K562 (cell line): ENCODE data around the gene TMEM161B. TPM values are rescaled to one million over a fixed set of nuclear protein-coding genes. Genes with fewer than 3 reads are reported as not detected.

Experiments used
- ATAC-seq: fragments of 200-7000 bp; cut with Tn5 transposase; 3 replicates; pipeline ENCODE4 v1.9.1; 2020; ENCODE audit warnings: moderate library complexity
- BruUV-seq: library from RNA; stranded (reverse); fragments of 400-500 nt; replicated peaks from 2 replicates; lab custom pipeline; 2021; lab: Mats Ljungman, UMichigan
- CTCF ChIA-PET: fragments of 300-600 bp; formaldehyde crosslinking; extraction: SDS; loops from one replicate; lab custom pipeline; 2021; ENCODE audit warnings: low intra/inter-chr PET ratio; lab: Yijun Ruan, JAX
- POLR2A ChIA-PET: fragments of 300-600, 350-650 bp; sonication (Branson Sonifier 250); formaldehyde crosslinking; extraction: SDS; loops from one replicate; lab custom pipeline; 2021; ENCODE audit warnings: antibody characterized with exemption, inconsistent platforms; lab: Yijun Ruan, JAX
- DNase-seq, 4 experiments: peaks; one replicate each; pipeline versions ENCODE4 v3.0.0 to v3.0.0-alpha.2; 2011 to 2018; ENCODE audit warnings: low spot score in 3 of 4, mixed read lengths in 3 of 4; ENCODE audit errors: extremely low read depth in 1 of 4
- FAIRE-seq: peaks from 2 replicates; lab custom pipeline; 2011; peaks lifted over from hg19 to GRCh38; lab: Jason Lieb, UNC
- H2AFZ ChIP-seq: 2 replicates; pipeline ENCODE4 v1.6.0; 2011; ENCODE audit warnings: low read depth, low read length, control low read depth, inconsistent platforms
- H3K27ac ChIP-seq: fragments of 200-600 bp; 3 replicates; pipeline ENCODE4 v1.8.0; 2011; ENCODE audit warnings: low read depth, mild to moderate bottlenecking, control low read depth, inconsistent platforms, low read length, moderate library complexity, mixed read lengths; ENCODE audit errors: extremely low read depth
- H3K27me3 ChIP-seq, 2 experiments: fragments of 300-600 bp in 1 of 2; 2 replicates in 1 of 2; 3 replicates in 1 of 2; pipeline versions ENCODE4 v1.6.0 to v1.8.0; 2011; ENCODE audit warnings: inconsistent platforms in 2 of 2, low read length in 2 of 2, mild to moderate bottlenecking in 1 of 2, mixed read lengths in 1 of 2, moderate library complexity in 1 of 2; ENCODE audit not compliant: control insufficient read depth in 2 of 2, insufficient read depth in 2 of 2
- H3K36me3 ChIP-seq: fragments of 300-600 bp; 3 replicates; pipeline ENCODE4 v1.8.0; 2011; ENCODE audit warnings: mild to moderate bottlenecking, low read length, inconsistent platforms; ENCODE audit not compliant: control insufficient read depth, insufficient read depth
- H3K4me1 ChIP-seq, 2 experiments: fragments of 200-600 bp in 1 of 2; replicated peaks in 1 of 2; 2 replicates in 1 of 2; 3 replicates in 1 of 2; pipeline versions ENCODE4 v1.5.1 to v1.8.0; 2011; ENCODE audit warnings: inconsistent platforms in 2 of 2, low read length in 2 of 2, mild to moderate bottlenecking in 1 of 2, mixed read lengths in 1 of 2, moderate library complexity in 1 of 2; ENCODE audit not compliant: control insufficient read depth in 2 of 2, insufficient read depth in 2 of 2
- H3K4me2 ChIP-seq: 2 replicates; pipeline ENCODE4 v1.6.1; 2011; ENCODE audit warnings: low read length, control low read depth, inconsistent platforms, mixed read lengths; ENCODE audit not compliant: insufficient read depth
- H3K4me3 ChIP-seq: fragments of 200-600 bp; sonication (generic), shearing (Covaris generic); 2 replicates; pipeline ENCODE4 v1.5.1; 2016; ENCODE audit warnings: control low read depth, inconsistent platforms
- H3K79me2 ChIP-seq: fragments of 200-600 bp; 3 replicates; pipeline ENCODE4 v1.8.0; 2011; ENCODE audit warnings: low read length, inconsistent platforms; ENCODE audit not compliant: control insufficient read depth, insufficient read depth
- H3K9ac ChIP-seq, 2 experiments: 2 replicates each; pipeline versions ENCODE4 v1.6.0 to v1.6.1; 2011; ENCODE audit warnings: low read depth in 2 of 2, low read length in 2 of 2, control low read depth in 1 of 2, inconsistent platforms in 1 of 2, mild to moderate bottlenecking in 1 of 2, mixed read lengths in 1 of 2; ENCODE audit not compliant: insufficient read depth in 1 of 2
- H3K9me1 ChIP-seq: one replicate; pipeline ENCODE4 v1.6.0; 2011; ENCODE audit warnings: inconsistent platforms, mild to moderate bottlenecking, low read length, moderate library complexity; ENCODE audit not compliant: control insufficient read depth, insufficient read depth
- H3K9me3 ChIP-seq: replicated peaks from 2 replicates; pipeline ENCODE4 v1.5.1; 2011; ENCODE audit warnings: low read depth, low read length, inconsistent platforms; ENCODE audit not compliant: control insufficient read depth, insufficient read depth
- H4K20me1 ChIP-seq: replicated peaks from 2 replicates; pipeline ENCODE4 v1.6.1; 2011; ENCODE audit warnings: low read length, inconsistent platforms, mixed read lengths; ENCODE audit not compliant: control insufficient read depth, insufficient read depth
- DMBX1 ChIP-seq: fragments of 250-450 bp; sonication (Bioruptor Pico); IDR thresholded peaks from 2 replicates; pipeline ENCODE4 v1.8.0; 2022; ENCODE audit warnings: inconsistent platforms, mild to moderate bottlenecking, moderate library complexity, borderline replicate concordance
- MEIS2 ChIP-seq: fragments of 450-650 bp; IDR thresholded peaks from 2 replicates; pipeline ENCODE4 v1.6.1; 2014; ENCODE audit warnings: mild to moderate bottlenecking; ENCODE audit not compliant: partially characterized antibody
- WGBS: fragments of 100-300 bp; shearing (Covaris generic); methylation state at CpG from one replicate; pipeline ENCODE4 v1.1.6; 2016; ENCODE audit warnings: low coverage, mixed read lengths; ENCODE audit not compliant: insufficient coverage; ENCODE audit errors: missing lambda C conversion rate; 5-methylcytosine and 5-hydroxymethylcytosine counted together
- in situ Hi-C: fragments of 300-500 bp; cut with MboI; formaldehyde crosslinking; loops from 4 replicates; pipeline ENCODE4 v1.15.0; 2018; ENCODE audit warnings: inconsistent platforms, mixed read lengths
- intact Hi-C: fragments of 100-400 bp; cut with micrococcal nuclease; formaldehyde crosslinking; loops from 2 replicates; pipeline ENCODE4 v1.14.2; 2022
- polyA plus RNA-seq, 8 experiments: library from polyadenylated mRNA; depleted of rRNA in 4 of 8; stranded (reverse) in 5 of 8; unstranded in 3 of 8; fragments of >200 nt; fragmentation: Nextera tagmentation in 2 of 8; fragmentation: Illumina TruSeq in 1 of 8; extraction: Ambion mirVana in 2 of 8; extraction: Trizol in 1 of 8; gene quantifications; 2 replicates each; pipeline versions ENCODE4 v1.2.1 to v1.2.3, GENCODE V29; 2011 to 2014; ENCODE audit warnings: inconsistent platforms in 1 of 8, missing spikeins in 1 of 8
- total RNA-seq, 7 experiments: library from RNA; depleted of rRNA in 6 of 7; stranded (reverse); fragments of >200 nt in 6 of 7; fragmentation: Illumina TruSeq in 2 of 7; extraction: Trizol in 2 of 7; gene quantifications; 2 replicates each; pipeline versions ENCODE4 v1.2.1 to v1.2.3, GENCODE V29; 2011 to 2021; ENCODE audit warnings: low replicate concordance in 1 of 7
- TF ChIP-seq, protein P1 (sequence below): fragments of 150-350 bp; IDR thresholded peaks from 2 replicates; pipeline ENCODE4 v1.6.1; 2014; ENCODE audit warnings: low read depth, mild to moderate bottlenecking, low read length, borderline replicate concordance

The TMEM161B gene
- total and polyA plus RNA-seq, 9 of the 15 experiments (the other 6 are each of a cell fraction or from before 2014, with no cell fraction given) = 18.9 to 57.1 (median 40.6) TPM

DNA sequence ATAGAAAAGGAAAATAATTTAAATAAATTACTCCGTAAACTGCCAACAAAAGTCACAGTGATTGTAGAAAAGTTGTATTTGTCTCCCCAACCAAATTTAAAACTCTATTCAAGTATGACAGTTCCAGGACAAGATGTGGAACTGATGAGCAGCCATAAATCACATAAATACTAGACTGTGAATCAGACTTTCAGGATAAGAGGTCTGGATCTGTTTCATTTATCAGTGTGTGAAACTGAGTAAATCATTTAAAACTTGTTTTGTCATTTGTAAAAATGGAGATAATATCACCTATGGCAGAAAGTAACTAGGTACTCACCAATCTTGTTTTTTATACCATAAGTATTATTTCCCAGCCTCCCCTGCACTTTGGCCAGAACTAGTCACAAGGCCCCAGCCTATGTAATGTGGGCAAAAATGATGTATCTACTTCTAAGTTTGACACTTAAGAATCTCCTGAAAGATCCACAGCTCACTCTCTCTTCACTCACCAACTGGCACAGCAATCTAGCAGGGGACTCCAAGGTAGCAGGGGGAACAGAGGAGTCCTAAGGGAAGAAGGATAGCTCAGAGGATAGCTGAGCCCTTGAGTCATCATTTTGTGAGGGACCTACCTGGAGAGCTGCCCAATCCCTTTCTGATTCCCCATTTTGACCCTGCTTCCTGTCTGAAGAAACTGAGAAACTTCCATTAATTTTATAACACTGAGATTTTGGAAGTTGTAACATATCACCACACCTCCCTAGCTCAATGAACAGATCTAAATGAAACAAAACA, 31.6 kb downstream of the TMEM161B start:
- FAIRE-seq = no peak
- WGBS = 87% methylated on average over 1 of the region's 1 CpG

More for the DNA sequence above, 31.6 kb downstream of the TMEM161B start:
- Histone ChIP-seq H3K9ac (no peak overlapping the region), H4K20me1 (no peaks in the 10 kb centered on the region), H3K4me3 (no peak overlapping the region), H3K27ac (no peak overlapping the region), H3K4me2 (no peak overlapping the region), H2AFZ (no peak overlapping the region), H3K4me1 (no peaks in the 10 kb centered on the region), H3K9me3 (no peaks in the 10 kb centered on the region), H3K79me2 (peaks cover 58% of the 10 kb centered on the region), H3K36me3 (peaks cover 63% of the 10 kb centered on the region), H3K27me3 (no peaks in the 10 kb centered on the region), H3K9me1 (no peaks in the 10 kb centered on the region)
- POLR2A ChIA-PET = interaction anchor here (0.7 to 1.2 kb wide), 3 partner anchors 9 to 15 kb away, joined by 4 to 5 read pairs (median 4); no protein-coding TSS in a partner anchor
- ATAC-seq (no peak), DNase-seq (no peak)
- in situ Hi-C loops (no loop called here), intact Hi-C loops (no loop called here)
- BruUV-seq = no TSS peak
- CTCF ChIA-PET = no interaction called here
- TF ChIP-seq MEIS2 = peak; percentile 10
- TF ChIP-seq DMBX1 (CRISPR knock-in tag) = no peak
- TF ChIP-seq, protein P1, sequence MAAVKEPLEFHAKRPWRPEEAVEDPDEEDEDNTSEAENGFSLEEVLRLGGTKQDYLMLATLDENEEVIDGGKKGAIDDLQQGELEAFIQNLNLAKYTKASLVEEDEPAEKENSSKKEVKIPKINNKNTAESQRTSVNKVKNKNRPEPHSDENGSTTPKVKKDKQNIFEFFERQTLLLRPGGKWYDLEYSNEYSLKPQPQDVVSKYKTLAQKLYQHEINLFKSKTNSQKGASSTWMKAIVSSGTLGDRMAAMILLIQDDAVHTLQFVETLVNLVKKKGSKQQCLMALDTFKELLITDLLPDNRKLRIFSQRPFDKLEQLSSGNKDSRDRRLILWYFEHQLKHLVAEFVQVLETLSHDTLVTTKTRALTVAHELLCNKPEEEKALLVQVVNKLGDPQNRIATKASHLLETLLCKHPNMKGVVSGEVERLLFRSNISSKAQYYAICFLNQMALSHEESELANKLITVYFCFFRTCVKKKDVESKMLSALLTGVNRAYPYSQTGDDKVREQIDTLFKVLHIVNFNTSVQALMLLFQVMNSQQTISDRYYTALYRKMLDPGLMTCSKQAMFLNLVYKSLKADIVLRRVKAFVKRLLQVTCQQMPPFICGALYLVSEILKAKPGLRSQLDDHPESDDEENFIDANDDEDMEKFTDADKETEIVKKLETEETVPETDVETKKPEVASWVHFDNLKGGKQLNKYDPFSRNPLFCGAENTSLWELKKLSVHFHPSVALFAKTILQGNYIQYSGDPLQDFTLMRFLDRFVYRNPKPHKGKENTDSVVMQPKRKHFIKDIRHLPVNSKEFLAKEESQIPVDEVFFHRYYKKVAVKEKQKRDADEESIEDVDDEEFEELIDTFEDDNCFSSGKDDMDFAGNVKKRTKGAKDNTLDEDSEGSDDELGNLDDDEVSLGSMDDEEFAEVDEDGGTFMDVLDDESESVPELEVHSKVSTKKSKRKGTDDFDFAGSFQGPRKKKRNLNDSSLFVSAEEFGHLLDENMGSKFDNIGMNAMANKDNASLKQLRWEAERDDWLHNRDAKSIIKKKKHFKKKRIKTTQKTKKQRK = no peak
